HG02943 (cell line): ENCODE measurements around the gene CD248.
"Not testable (repeated sequence)": the region's sequence is repeated elsewhere in the genome, so short reads cannot be mapped to it uniquely, and the experiment has no call there.

Source experiments
- ATAC-seq: cut with Tn5 transposase; IDR thresholded peaks from one replicate; pipeline ENCODE4 v1.9.1; 2021; ENCODE audit warnings: mild to moderate bottlenecking, low read depth, moderate library complexity; ENCODE audit not compliant: unreplicated experiment

Gene CD248

DNA sequence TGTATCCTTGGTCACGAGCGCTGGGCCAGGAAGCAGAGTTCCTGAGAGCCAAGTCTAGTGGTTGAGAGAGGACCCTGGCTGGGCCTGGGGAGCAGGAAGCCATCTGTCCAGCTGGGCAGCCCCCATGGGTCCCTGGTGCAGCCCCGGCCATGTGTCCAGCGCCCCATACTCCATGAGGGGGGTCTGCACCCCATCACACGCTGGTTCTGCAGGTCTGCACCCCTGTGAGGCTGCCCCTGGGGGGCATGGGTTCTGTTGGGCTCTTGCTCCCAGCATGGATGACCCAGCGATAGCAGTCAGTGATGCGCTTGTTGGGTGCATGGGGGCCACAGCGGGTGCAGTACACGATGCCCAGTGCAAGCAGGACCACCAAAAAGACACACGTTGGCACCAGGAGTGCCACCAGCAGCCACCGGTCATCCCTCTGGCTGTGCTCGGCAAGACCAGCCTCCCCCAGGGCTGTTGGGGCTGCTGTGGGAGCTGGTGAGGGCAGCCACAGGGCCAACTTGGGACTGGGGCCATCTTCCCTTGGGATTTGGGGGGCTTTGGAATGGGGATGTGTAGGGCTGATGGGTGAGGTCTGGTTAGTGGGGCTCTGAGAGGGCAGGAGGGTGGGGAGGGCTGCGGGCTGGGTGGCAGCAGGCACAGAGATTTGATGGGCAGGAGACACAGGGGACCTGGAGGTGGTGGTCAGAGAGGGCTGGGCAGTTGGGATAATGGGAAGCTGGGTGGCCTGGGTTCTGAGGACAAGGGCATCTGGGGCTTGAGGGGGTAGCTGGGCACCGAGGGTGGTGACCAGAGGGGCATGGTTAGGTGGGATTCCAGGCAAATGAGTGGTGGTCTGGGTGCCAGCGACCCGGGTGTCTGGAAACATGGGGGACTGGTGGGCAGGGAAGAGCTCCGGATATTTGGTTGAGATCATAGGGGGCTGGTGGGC is 2.0 kb downstream of the CD248 start:
- ATAC-seq, result no peak

DNA sequence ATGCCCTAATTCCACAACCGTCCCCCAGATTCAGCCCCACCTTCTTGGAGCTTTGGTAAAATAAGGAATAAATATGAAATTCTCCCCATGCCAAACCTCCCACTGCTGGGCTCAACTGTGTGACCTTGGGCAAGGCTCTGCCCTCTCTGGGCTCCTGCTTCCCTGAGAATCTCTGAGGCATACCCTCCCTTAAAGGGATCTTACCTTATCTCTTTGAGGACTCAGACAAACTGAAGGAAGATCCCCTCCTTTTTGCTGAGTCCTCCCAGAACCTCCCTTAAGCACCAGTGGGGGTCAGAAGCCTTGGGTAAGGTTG is 2.7 kb downstream of the CD248 start:
- no peak for ATAC-seq

GRCh38 chr11:66313321-66314185 is 3.3 kb downstream of the CD248 start:
- ATAC-seq, result no peak

GRCh38 chr11:66312549-66313320 is 4.1 kb downstream of the CD248 start:
- ATAC-seq, result peak; percentile 55

DNA sequence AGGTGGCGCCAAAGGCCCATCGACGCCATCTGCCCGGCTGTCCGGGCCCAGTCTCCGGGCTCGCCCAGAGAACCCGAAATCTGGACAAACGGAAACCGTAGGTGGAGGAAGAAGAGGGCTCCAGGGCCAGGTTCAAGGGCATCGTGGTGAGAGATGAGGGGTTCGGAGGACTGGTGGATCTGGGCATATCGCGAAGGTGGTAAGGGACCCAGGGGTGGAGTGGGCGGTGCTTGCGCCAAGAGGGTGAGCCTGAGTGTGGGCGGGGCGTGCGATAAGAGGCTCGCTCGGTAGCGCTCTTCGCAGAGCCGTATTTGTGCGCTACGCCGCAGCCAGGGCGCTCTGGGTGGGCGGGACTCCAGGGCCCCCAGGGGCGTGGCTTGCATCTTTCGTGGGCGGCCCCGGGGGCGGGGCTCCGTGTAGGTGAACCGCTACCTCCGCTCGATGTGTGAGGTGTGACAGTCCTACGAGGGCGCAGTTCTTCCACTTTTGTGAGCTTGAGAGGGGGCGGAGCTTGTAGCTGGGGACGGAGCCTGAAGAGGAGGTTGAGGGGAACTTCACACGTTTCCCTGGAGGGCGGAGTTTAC is 4.8 kb downstream of the CD248 start:
- peak; percentile 61 for ATAC-seq

- no peak for ATAC-seq
Measured at GRCh38 chr11:66311470-66311964, 5.3 kb downstream of the CD248 start.

- not testable (repeated sequence) for ATAC-seq
Measured at GRCh38 chr11:66310803-66311440, 5.9 kb downstream of the CD248 start.

DNA sequence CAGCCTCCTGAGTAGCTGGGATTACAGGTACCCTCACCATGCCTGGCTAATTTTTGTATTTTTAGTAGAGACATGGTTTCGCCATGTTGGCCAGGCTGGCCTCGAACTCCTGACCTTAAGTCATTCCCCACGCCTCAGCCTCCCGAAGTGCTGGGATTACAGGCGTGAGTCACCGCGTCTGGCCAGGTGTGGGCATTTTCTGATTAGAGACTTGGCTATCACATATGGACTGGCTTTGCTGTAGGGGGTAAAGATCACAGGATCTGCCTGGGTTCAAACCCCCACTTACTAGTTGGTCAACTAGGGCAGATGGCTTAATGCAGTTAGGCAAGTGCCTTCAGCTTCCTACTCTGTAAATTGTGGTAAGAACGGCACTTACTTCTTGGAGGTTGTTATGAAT is 6.5 kb downstream of the CD248 start:
- ATAC-seq, result no peak

DNA sequence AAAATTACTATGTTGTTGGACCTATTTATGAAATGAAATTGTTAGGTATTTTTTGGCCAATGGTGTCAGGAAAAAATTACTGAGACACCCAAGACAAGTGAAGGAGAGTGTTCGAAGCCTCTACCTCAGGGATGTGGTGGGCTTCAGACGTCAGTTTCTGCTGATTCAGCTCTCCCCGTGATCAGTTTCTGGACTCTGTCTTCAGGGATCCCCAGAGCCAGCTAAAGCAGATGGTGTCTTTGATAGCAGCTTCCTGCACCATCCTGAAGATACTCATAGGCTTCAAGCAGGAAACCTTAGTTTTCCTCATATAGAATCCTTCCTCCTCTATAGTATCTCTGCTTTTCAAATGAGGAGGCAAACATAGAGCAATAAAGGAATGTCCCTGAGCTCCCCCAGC is 7.4 kb downstream of the CD248 start:
- ATAC-seq, result no peak

DNA sequence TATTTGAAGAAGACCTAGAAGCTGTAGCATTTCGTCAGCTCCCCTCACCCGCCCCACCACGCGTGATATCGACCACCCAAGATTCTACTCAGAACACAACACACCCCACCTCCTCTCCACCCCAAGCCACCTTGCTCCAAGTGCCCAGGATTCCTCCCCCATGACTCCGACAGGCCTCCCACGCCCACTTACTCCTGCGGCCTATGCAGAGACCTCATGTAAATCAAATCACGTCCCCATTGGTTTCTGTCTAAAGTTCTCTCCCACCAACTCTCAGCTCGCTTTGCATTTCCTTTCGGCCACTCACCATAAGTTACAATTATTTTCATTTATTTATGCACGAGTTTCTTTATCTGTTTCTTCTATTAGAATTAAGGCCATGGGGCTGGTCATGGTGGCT is 14.2 kb downstream of the CD248 start:
- ATAC-seq, result no peak

- no peak for ATAC-seq
Measured at GRCh38 chr11:66299186-66299585, 17.7 kb downstream of the CD248 start.

GRCh38 chr11:66297610-66298009 is 19.2 kb downstream of the CD248 start:
- no peak for ATAC-seq

DNA sequence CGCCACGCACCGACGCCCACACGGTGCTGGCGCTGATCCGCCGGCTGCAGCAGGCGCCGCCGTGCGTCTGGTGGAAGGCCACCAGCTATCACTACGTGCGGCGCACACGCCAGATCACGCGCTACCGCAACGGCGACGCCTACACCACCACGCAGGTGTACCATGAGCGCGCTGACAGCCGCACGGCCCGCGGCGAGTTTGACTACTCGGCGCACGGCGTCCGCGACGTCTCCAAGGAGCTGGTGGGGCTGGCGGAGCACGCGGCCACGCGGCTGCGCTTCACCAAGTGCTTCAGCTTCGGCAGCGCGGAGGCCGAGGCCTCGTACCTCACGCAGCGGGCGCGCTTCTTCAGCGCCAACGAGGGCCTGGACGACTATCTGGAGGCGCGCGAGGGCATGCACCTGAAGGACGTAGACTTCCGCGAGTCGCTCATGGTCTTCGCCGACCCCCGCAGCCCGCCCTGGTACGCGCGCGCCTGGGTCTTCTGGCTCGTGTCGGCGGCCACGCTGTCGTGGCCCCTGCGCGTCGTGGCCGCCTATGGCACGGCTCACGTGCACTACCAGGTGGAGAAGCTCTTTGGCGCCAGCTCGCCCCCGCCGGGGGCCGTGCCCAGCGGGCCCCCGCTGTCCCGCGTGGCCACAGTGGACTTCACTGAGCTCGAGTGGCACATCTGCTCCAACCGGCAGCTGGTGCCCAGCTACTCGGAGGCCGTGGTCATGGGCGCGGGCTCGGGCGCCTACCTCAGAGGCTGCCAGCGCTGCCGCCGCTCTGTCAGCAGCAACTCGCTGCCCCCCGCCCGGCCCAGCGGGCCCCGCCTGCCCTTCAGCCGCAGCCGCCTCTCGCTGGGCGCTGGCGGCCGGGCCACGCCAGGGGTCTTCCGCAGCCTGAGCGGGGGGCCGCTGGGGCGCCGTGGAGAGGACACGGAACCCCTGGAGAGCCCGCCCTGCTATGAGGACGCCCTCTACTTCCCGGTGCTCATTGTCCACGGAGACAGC is 21.9 kb downstream of the CD248 start:
- ATAC-seq, result no peak

- no peak for ATAC-seq
Measured at GRCh38 chr11:66293777-66294625, 22.8 kb downstream of the CD248 start.

DNA sequence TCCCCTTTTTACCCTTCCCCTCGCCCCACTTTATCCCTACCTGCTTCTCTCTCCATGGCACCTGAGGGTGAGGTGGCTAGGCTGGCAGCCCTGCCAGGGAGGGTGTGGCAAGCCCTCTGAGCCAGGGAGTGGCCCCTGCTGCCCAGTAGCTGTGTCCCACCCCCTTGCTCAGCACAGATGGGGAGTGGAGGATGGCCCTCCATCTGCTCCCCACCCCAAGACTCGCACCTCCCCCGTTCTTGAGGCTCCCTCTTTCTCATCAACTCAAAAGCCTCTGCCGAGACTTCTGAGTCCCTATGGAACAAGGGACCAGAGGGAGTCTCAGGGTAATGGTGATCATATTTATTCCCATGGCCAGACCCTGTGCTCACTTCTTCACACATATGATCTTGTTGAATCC is 23.5 kb downstream of the CD248 start:
- no peak for ATAC-seq

- no peak for ATAC-seq
Measured at GRCh38 chr11:66292543-66293332, 24.1 kb downstream of the CD248 start.
